Liver (tissue), 9 donors: ENCODE measurements around the gene MYO16. TPM values are rescaled to one million over a fixed set of nuclear protein-coding genes. Genes with fewer than 3 reads are reported as not detected.

Source experiments
- DNase-seq: peaks from one replicate; pipeline ENCODE4 v3.0.0-alpha.2; 2017; ENCODE audit warnings: low spot score
- H3K27ac ChIP-seq, 2 donors: one replicate each; pipeline ENCODE4 v1.7.0; 2013; ENCODE audit warnings: inconsistent platforms in 2 of 2, low read length in 2 of 2, control low read depth in 1 of 2, low read depth in 1 of 2, mild to moderate bottlenecking in 1 of 2
- H3K27me3 ChIP-seq, 4 donors: one replicate each; pipeline versions ENCODE4 v1.6.1 to v1.7.0; 2013; ENCODE audit warnings: low read length in 3 of 4, inconsistent platforms in 1 of 4, mild to moderate bottlenecking in 1 of 4, moderate library complexity in 1 of 4; ENCODE audit not compliant: control insufficient read depth in 4 of 4, insufficient read depth in 4 of 4
- H3K36me3 ChIP-seq, 4 donors: one replicate each; pipeline versions ENCODE4 v1.6.1 to v1.7.0; 2013; ENCODE audit warnings: low read length in 3 of 4, mild to moderate bottlenecking in 3 of 4, low read depth in 1 of 4, moderate library complexity in 1 of 4; ENCODE audit not compliant: control insufficient read depth in 4 of 4, insufficient read depth in 3 of 4
- H3K4me1 ChIP-seq, 4 donors: one replicate each; pipeline versions ENCODE4 v1.6.1 to v1.7.0; 2013; ENCODE audit warnings: low read length in 3 of 4, mild to moderate bottlenecking in 3 of 4, moderate library complexity in 1 of 4; ENCODE audit not compliant: control insufficient read depth in 4 of 4, insufficient read depth in 4 of 4
- H3K4me3 ChIP-seq, 3 donors: one replicate each; pipeline versions ENCODE4 v1.6.1 to v1.7.0; 2013; ENCODE audit warnings: low read length in 3 of 3, control low read depth in 1 of 3, low read depth in 1 of 3, mild to moderate bottlenecking in 1 of 3
- H3K9ac ChIP-seq, 2 donors: one replicate each; pipeline ENCODE4 v1.7.0; 2013; ENCODE audit warnings: low read length in 2 of 2, mild to moderate bottlenecking in 2 of 2, moderate library complexity in 2 of 2, control low read depth in 1 of 2, low read depth in 1 of 2
- H3K9me3 ChIP-seq, 4 donors: one replicate each; pipeline versions ENCODE4 v1.6.1 to v1.7.0; 2013; ENCODE audit warnings: low read length in 3 of 4; ENCODE audit not compliant: control insufficient read depth in 4 of 4
- CTCF ChIP-seq: fragments of 150-350 bp; IDR thresholded peaks from 2 replicates; pipeline ENCODE4 v1.5.1; 2017; ENCODE audit warnings: improper control_type of control experiment, low read depth, low read length; ENCODE audit not compliant: missing input control
- FOXA1 ChIP-seq: IDR thresholded peaks from 2 replicates; pipeline ENCODE4 v1.6.1; 2016; ENCODE audit warnings: antibody characterized with exemption
- FOXA2 ChIP-seq: IDR thresholded peaks from 2 replicates; pipeline ENCODE4 v1.6.1; 2016; ENCODE audit warnings: antibody characterized with exemption
- GABPA ChIP-seq, 2 donors: IDR thresholded peaks in 1 of 2; conservative IDR thresholded peaks in 1 of 2; 2 replicates each; pipeline ENCODE4 v1.6.1; 2016; ENCODE audit warnings: antibody characterized with exemption in 2 of 2, mild to moderate bottlenecking in 1 of 2, moderate library complexity in 1 of 2
- HNF4A ChIP-seq, 2 donors: conservative IDR thresholded peaks; 2 replicates each; pipeline ENCODE4 v1.6.1; 2016; ENCODE audit warnings: antibody characterized with exemption in 2 of 2, mild to moderate bottlenecking in 2 of 2
- HNF4G ChIP-seq: IDR thresholded peaks from 2 replicates; pipeline ENCODE4 v1.6.1; 2016; ENCODE audit warnings: antibody characterized with exemption
- JUND ChIP-seq, 2 donors: IDR thresholded peaks; 2 replicates each; pipeline ENCODE4 v1.6.1; 2016; ENCODE audit warnings: antibody characterized with exemption in 2 of 2
- MAX ChIP-seq: IDR thresholded peaks from 2 replicates; pipeline ENCODE4 v1.6.1; 2016; ENCODE audit warnings: antibody characterized with exemption
- REST ChIP-seq: IDR thresholded peaks from 2 replicates; pipeline ENCODE4 v1.6.1; 2016; ENCODE audit warnings: antibody characterized with exemption, mild to moderate bottlenecking
- RXRA ChIP-seq, 2 donors: IDR thresholded peaks; 2 replicates each; pipeline ENCODE4 v1.6.1; 2017 to 2018; ENCODE audit warnings: antibody characterized with exemption in 2 of 2, mild to moderate bottlenecking in 1 of 2
- SP1 ChIP-seq: IDR thresholded peaks from 2 replicates; pipeline ENCODE4 v1.6.1; 2018; ENCODE audit warnings: antibody characterized with exemption, mild to moderate bottlenecking
- YY1 ChIP-seq: IDR thresholded peaks from 2 replicates; pipeline ENCODE4 v1.6.1; 2016; ENCODE audit warnings: antibody characterized with exemption, mild to moderate bottlenecking
- ZBTB33 ChIP-seq: IDR thresholded peaks from 2 replicates; pipeline ENCODE4 v1.6.1; 2016; ENCODE audit warnings: antibody characterized with exemption
- WGBS: extraction: QIAGEN DNeasy Blood & Tissue Kit; methylation state at CpG from one replicate; pipeline ENCODE4 v1.1.7; 2013; 5-methylcytosine and 5-hydroxymethylcytosine counted together
- polyA plus RNA-seq, 2 donors: library from polyadenylated mRNA; stranded (reverse) in 1 of 2; unstranded in 1 of 2; fragments of 200-250 nt in 1 of 2; fragments of >200 nt in 1 of 2; fragmentation: Nextera tagmentation in 1 of 2; extraction: Ambion mirVana in 1 of 2; gene quantifications; one replicate each; pipeline versions ENCODE4 v1.2.1 to v1.2.3, GENCODE V29; 2013 to 2015
- total RNA-seq, 2 donors: library from RNA; depleted of rRNA; stranded (reverse); fragments of >200 nt; gene quantifications; one replicate each; pipeline ENCODE4 v1.2.3, GENCODE V29; 2014
- TF ChIP-seq, protein P1 (sequence below): IDR thresholded peaks from 2 replicates; pipeline ENCODE4 v1.6.1; 2016; ENCODE audit warnings: antibody characterized with exemption
- donor health status: healthy.
- donor health status: healthy.
- donor health status: healthy.
- donor health status: healthy.
- donor health status: healthy.

The MYO16 gene
- total and polyA plus RNA-seq, 4 donors, result 0.37 to 1.1 (median 0.68) TPM

DNA sequence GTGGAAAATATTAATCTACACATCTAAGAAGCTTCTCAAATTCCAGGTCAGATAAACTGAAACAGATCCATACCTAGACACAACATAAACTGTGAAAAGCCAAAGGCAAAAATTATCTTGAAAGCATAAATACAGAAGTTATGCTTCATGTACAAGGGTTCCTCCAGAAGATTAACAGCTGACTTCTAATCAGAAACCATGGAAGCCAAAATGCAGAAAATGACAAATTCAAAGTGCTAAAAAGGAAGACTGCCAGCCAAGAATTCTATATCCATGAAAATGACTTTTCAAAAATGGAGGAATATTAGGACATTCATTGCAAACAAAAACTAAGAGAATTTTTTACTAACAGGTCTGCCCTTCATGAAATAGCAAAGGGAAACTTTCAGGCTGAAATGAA, 72.8 kb downstream of the MYO16 start:
- no peaks in the 10 kb centered on the region for H3K4me1 ChIP-seq
- H3K4me3 ChIP-seq, result no peak overlapping the region
- no peak for DNase-seq
- TF ChIP-seq CTCF, result no peak
- TF ChIP-seq YY1, result no peak
- no peak for TF ChIP-seq MAX
- TF ChIP-seq GABPA (IDR thresholded peaks at IDR 0.05 in 1 of 2, conservative IDR thresholded peaks at IDR 0.05 in 1 of 2), result no peak
- TF ChIP-seq FOXA1, result no peak
- no peak for TF ChIP-seq SP1
- no peak for TF ChIP-seq FOXA2
- TF ChIP-seq HNF4A (conservative IDR thresholded peaks at IDR 0.05), result no peak
- TF ChIP-seq JUND (IDR thresholded peaks at IDR 0.05), result no peak
- no peak for TF ChIP-seq REST
- TF ChIP-seq RXRA (IDR thresholded peaks at IDR 0.05), result no peak
- TF ChIP-seq, protein P1, sequence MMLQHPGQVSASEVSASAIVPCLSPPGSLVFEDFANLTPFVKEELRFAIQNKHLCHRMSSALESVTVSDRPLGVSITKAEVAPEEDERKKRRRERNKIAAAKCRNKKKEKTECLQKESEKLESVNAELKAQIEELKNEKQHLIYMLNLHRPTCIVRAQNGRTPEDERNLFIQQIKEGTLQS, result no peak
- peaks cover 0 to 10% (median 0%) of the 10 kb centered on the region in 4 donors for H3K9me3 ChIP-seq
- H3K36me3 ChIP-seq, result no peaks in the 10 kb centered on the region
- H3K27ac ChIP-seq, result no peak overlapping the region
- no peak overlapping the region for H3K9ac ChIP-seq
- H3K27me3 ChIP-seq, result peaks cover 0 to 3% (median 0%) of the 10 kb centered on the region in 4 donors

GRCh38 chr13:108705031-108705430, 75.6 kb downstream of the MYO16 start:
- DNase-seq, result no peak
- TF ChIP-seq HNF4G, result no peak
- peak in 1 of 2 donors; percentile 69 for TF ChIP-seq JUND (IDR thresholded peaks at IDR 0.05)
- peak; percentile 67 for TF ChIP-seq FOXA1
- TF ChIP-seq RXRA (IDR thresholded peaks at IDR 0.05), result peak in 1 of 2 donors; percentile 77
- TF ChIP-seq MAX, result peak; percentile 54
- peak; percentile 42 for TF ChIP-seq REST
- peak; percentile 61 for TF ChIP-seq YY1
- TF ChIP-seq FOXA2, result peak; percentile 94
- TF ChIP-seq GABPA (IDR thresholded peaks at IDR 0.05 in 1 of 2, conservative IDR thresholded peaks at IDR 0.05 in 1 of 2), result no peak
- no peak for TF ChIP-seq CTCF
- TF ChIP-seq HNF4A (conservative IDR thresholded peaks at IDR 0.05), result peak in 1 of 2 donors; percentile 68
- peak; percentile 55 for TF ChIP-seq ZBTB33
- no peak overlapping the region for H3K27ac ChIP-seq
- 45% methylated on average over 4 of the region's 4 CpGs for WGBS
- H3K9ac ChIP-seq, result no peak overlapping the region
- no peaks in the 10 kb centered on the region for H3K4me1 ChIP-seq
- H3K4me3 ChIP-seq, result no peak overlapping the region
- H3K27me3 ChIP-seq, result no peaks in the 10 kb centered on the region
- H3K36me3 ChIP-seq, result no peaks in the 10 kb centered on the region
- peaks cover 0 to 10% (median 0%) of the 10 kb centered on the region in 4 donors for H3K9me3 ChIP-seq
